Esophagus mucosa (tissue), 1 donor: ENCODE data around the gene ARFGAP3. TPM values are rescaled to one million over a fixed set of nuclear protein-coding genes. Genes with fewer than 3 reads are reported as not detected.
A peak's percentile ranks its signal among the peaks of the same experiment; 100 is the strongest.

ENCODE experiments used
- ATAC-seq: fragments of 200-7000 bp; cut with Tn5 transposase; one replicate; pipeline ENCODE4 v1.9.1; 2020
- total RNA-seq: library from RNA; stranded (reverse); gene quantifications from one replicate; pipeline ENCODE4 v1.2.4, GENCODE V29; 2023
- donor health status: DM: yes; HTN: yes; CAD: no.

The ARFGAP3 gene
- total RNA-seq, 1 donor from 2014 or later = 18.9 TPM

- ATAC-seq = no peak
These were observed 26.9 kb upstream of the ARFGAP3 start for GRCh38 chr22:42883970-42884369.

GRCh38 chr22:42883121-42883520 is 26.0 kb upstream of the ARFGAP3 start:
- ATAC-seq = peak; percentile 62

GRCh38 chr22:42881982-42882656 is 25.0 kb upstream of the ARFGAP3 start:
- ATAC-seq = peak; percentile 57

- ATAC-seq = no peak
These were observed 24.2 kb upstream of the ARFGAP3 start for GRCh38 chr22:42881298-42881697.

GRCh38 chr22:42880815-42881214 is 23.7 kb upstream of the ARFGAP3 start:
- no peak for ATAC-seq

- no peak for ATAC-seq
These were observed 22.4 kb upstream of the ARFGAP3 start for GRCh38 chr22:42879371-42880021.

- ATAC-seq = no peak
These were observed 21.7 kb upstream of the ARFGAP3 start for GRCh38 chr22:42878561-42879305.

GRCh38 chr22:42877597-42878340 is 20.7 kb upstream of the ARFGAP3 start:
- ATAC-seq = no peak

- no peak for ATAC-seq
These were observed 20.1 kb upstream of the ARFGAP3 start for GRCh38 chr22:42877158-42877557.

GRCh38 chr22:42876041-42876440 is 19.0 kb upstream of the ARFGAP3 start:
- ATAC-seq = no peak

- no peak for ATAC-seq
These were observed 16.9 kb upstream of the ARFGAP3 start for GRCh38 chr22:42874010-42874409.

GRCh38 chr22:42873356-42873755 is 16.3 kb upstream of the ARFGAP3 start:
- ATAC-seq = no peak

GRCh38 chr22:42872821-42873220 is 15.7 kb upstream of the ARFGAP3 start:
- ATAC-seq = no peak

GRCh38 chr22:42871146-42872050 is 14.3 kb upstream of the ARFGAP3 start:
- ATAC-seq = no peak

GRCh38 chr22:42869888-42870480 is 12.9 kb upstream of the ARFGAP3 start:
- ATAC-seq = no peak

GRCh38 chr22:42869463-42869862 is 12.4 kb upstream of the ARFGAP3 start:
- ATAC-seq = no peak

GRCh38 chr22:42868751-42869251 is 11.7 kb upstream of the ARFGAP3 start:
- peak; percentile 17 for ATAC-seq

GRCh38 chr22:42866100-42866499 is 9.0 kb upstream of the ARFGAP3 start:
- peak; percentile 12 for ATAC-seq

- no peak for ATAC-seq
These were observed 8.5 kb upstream of the ARFGAP3 start for GRCh38 chr22:42865536-42865935.

- ATAC-seq = no peak
These were observed 6.4 kb upstream of the ARFGAP3 start for GRCh38 chr22:42863349-42863961.
